Type B pancreatic cell (in vitro differentiated cells): Measurements from ENCODE around the gene SLC10A3. TPM values are rescaled to one million over a fixed set of nuclear protein-coding genes. Genes with fewer than 3 reads are reported as not detected.

Source experiments
- DNase-seq: peaks from one replicate; pipeline ENCODE4 v3.0.0; 2021; ENCODE audit warnings: mixed read lengths; ENCODE audit not compliant: unreplicated experiment; ENCODE audit errors: extremely low spot score
- H3K27ac Mint-ChIP-seq: 2 replicates; pipeline ENCODE4 v1.8.0; 2021; ENCODE audit warnings: mild to moderate bottlenecking, mixed read lengths
- H3K27me3 Mint-ChIP-seq: 2 replicates; pipeline ENCODE4 v1.8.0; 2021; ENCODE audit warnings: mixed read lengths
- H3K36me3 Mint-ChIP-seq: 2 replicates; pipeline ENCODE4 v1.8.0; 2021; ENCODE audit warnings: mixed read lengths
- H3K4me1 Mint-ChIP-seq: one replicate; pipeline ENCODE4 v1.8.0; 2021; ENCODE audit warnings: mixed read lengths; ENCODE audit not compliant: unreplicated experiment
- H3K4me3 Mint-ChIP-seq: 2 replicates; pipeline ENCODE4 v1.8.0; 2021; ENCODE audit warnings: mild to moderate bottlenecking, mixed read lengths
- H3K9me3 Mint-ChIP-seq: 2 replicates; pipeline ENCODE4 v1.8.0; 2021; ENCODE audit warnings: mixed read lengths
- CTCF ChIP-seq: fragments of 200-600 bp; sonication (generic); conservative IDR thresholded peaks from 2 replicates; pipeline ENCODE4 v1.5.0; 2021; ENCODE audit warnings: antibody characterized with exemption, mild to moderate bottlenecking
- total RNA-seq: library from RNA; stranded (reverse); gene quantifications from 2 replicates; pipeline ENCODE4 v1.2.1, GENCODE V29; 2021; ENCODE audit warnings: low replicate concordance

SLC10A3 gene
- total RNA-seq, 1 donor from 2014 or later = 13.0 TPM

GRCh38 chrX:154484255-154485149 is 5.9 kb downstream of the SLC10A3 start:
- Mint-ChIP-seq H3K4me1 (no peaks in the 10 kb centered on the region), H3K9me3 (no peaks in the 10 kb centered on the region), H3K4me3 (peak overlapping the region; percentile 31), H3K36me3 (no peaks in the 10 kb centered on the region), H3K27me3 (no peaks in the 10 kb centered on the region), H3K27ac (no peak overlapping the region)
- TF ChIP-seq CTCF = no peak
- no peak for DNase-seq

GRCh38 chrX:154483325-154483724 is 7.1 kb downstream of the SLC10A3 start:
- no peak for TF ChIP-seq CTCF
- Mint-ChIP-seq H3K27ac (no peak overlapping the region), H3K4me3 (no peak overlapping the region), H3K36me3 (no peaks in the 10 kb centered on the region), H3K9me3 (no peaks in the 10 kb centered on the region), H3K27me3 (no peaks in the 10 kb centered on the region), H3K4me1 (no peaks in the 10 kb centered on the region)
- DNase-seq = no peak

- Mint-ChIP-seq H3K9me3 (no peaks in the 10 kb centered on the region), H3K4me1 (no peaks in the 10 kb centered on the region), H3K27ac (no peak overlapping the region), H3K4me3 (no peak overlapping the region), H3K27me3 (no peaks in the 10 kb centered on the region), H3K36me3 (no peaks in the 10 kb centered on the region)
- TF ChIP-seq CTCF = no peak
- DNase-seq = no peak
Measured at GRCh38 chrX:154482786-154483185, 7.6 kb downstream of the SLC10A3 start.

- Mint-ChIP-seq H3K27ac (no peak overlapping the region), H3K4me1 (no peaks in the 10 kb centered on the region), H3K27me3 (no peaks in the 10 kb centered on the region), H3K36me3 (no peaks in the 10 kb centered on the region), H3K9me3 (no peaks in the 10 kb centered on the region), H3K4me3 (peak overlapping the region; percentile 47)
- TF ChIP-seq CTCF = no peak
- no peak for DNase-seq
Measured at GRCh38 chrX:154481911-154482601, 8.4 kb downstream of the SLC10A3 start.

GRCh38 chrX:154481195-154481594 is 9.2 kb downstream of the SLC10A3 start:
- Mint-ChIP-seq H3K9me3 (no peaks in the 10 kb centered on the region), H3K27ac (no peak overlapping the region), H3K36me3 (no peaks in the 10 kb centered on the region), H3K27me3 (no peaks in the 10 kb centered on the region), H3K4me1 (no peaks in the 10 kb centered on the region), H3K4me3 (peak overlapping the region; percentile 41)
- no peak for TF ChIP-seq CTCF
- no peak for DNase-seq
